Endodermal cell (in vitro differentiated cells): ENCODE data around the gene SNAP29. TPM values are rescaled to one million over a fixed set of nuclear protein-coding genes. Genes with fewer than 3 reads are reported as not detected.
"Not testable (repeated sequence)": the region's sequence is repeated elsewhere in the genome, so short reads cannot be mapped to it uniquely, and the experiment has no call there.

Source experiments
- DNase-seq: peaks from one replicate; pipeline ENCODE4 v3.0.0-alpha.2; 2017
- H3K27ac ChIP-seq: 2 replicates; pipeline ENCODE4 v1.5.1; 2013; ENCODE audit warnings: mild to moderate bottlenecking, low read depth, low read length, moderate library complexity
- H3K27me3 ChIP-seq: 2 replicates; pipeline ENCODE4 v1.6.1; 2013; ENCODE audit warnings: mild to moderate bottlenecking, low read length, moderate library complexity; ENCODE audit not compliant: insufficient read depth, control insufficient read depth, poor library complexity, severe bottlenecking
- H3K36me3 ChIP-seq: 2 replicates; pipeline ENCODE4 v1.7.0; 2013; ENCODE audit warnings: mild to moderate bottlenecking, low read length, moderate library complexity; ENCODE audit not compliant: control insufficient read depth, insufficient read depth
- H3K4me1 ChIP-seq: one replicate; pipeline ENCODE4 v1.7.0; 2013; ENCODE audit warnings: low read length; ENCODE audit not compliant: control insufficient read depth, insufficient read depth
- H3K4me3 ChIP-seq: 2 replicates; pipeline ENCODE4 v1.5.1; 2013; ENCODE audit warnings: mild to moderate bottlenecking, low read length, moderate library complexity
- H3K9ac ChIP-seq: 2 replicates; pipeline ENCODE4 v1.6.1; 2013; ENCODE audit warnings: mild to moderate bottlenecking, low read length, moderate library complexity; ENCODE audit not compliant: poor library complexity, severe bottlenecking; ENCODE audit errors: extremely low read depth
- H3K9me3 ChIP-seq: 2 replicates; pipeline ENCODE4 v1.6.1; 2013; ENCODE audit warnings: mild to moderate bottlenecking, low read length, moderate library complexity; ENCODE audit not compliant: control insufficient read depth
- H3K27ac Mint-ChIP-seq: 2 replicates; pipeline ENCODE4 v1.8.0; 2020; ENCODE audit warnings: mixed read lengths
- H3K27me3 Mint-ChIP-seq: 2 replicates; pipeline ENCODE4 v1.8.0; 2021; ENCODE audit warnings: mild to moderate bottlenecking, mixed read lengths; ENCODE audit not compliant: insufficient read depth
- H3K36me3 Mint-ChIP-seq: 2 replicates; pipeline ENCODE4 v1.8.0; 2020; ENCODE audit warnings: low read depth, mixed read lengths
- H3K4me1 Mint-ChIP-seq: 2 replicates; pipeline ENCODE4 v1.8.0; 2020; ENCODE audit warnings: mixed read lengths
- H3K4me3 Mint-ChIP-seq: 2 replicates; pipeline ENCODE4 v1.8.0; 2020; ENCODE audit warnings: mild to moderate bottlenecking, moderate library complexity, mixed read lengths
- H3K9me3 Mint-ChIP-seq: 2 replicates; pipeline ENCODE4 v1.8.0; 2020; ENCODE audit warnings: mild to moderate bottlenecking, mixed read lengths
- CTCF ChIP-seq: fragments of 200-600 bp; sonication (generic); conservative IDR thresholded peaks from 2 replicates; pipeline ENCODE4 v1.5.0; 2021; ENCODE audit warnings: antibody characterized with exemption, mild to moderate bottlenecking
- WGBS, 2 experiments: methylation state at CpG; one replicate each; pipeline versions ENCODE4 v1.1.5 to v1.1.7; 2013; ENCODE audit warnings: missing lambda C conversion rate in 2 of 2, mixed read lengths in 1 of 2; ENCODE audit not compliant: insufficient coverage in 1 of 2, insufficient read length in 1 of 2; 5-methylcytosine and 5-hydroxymethylcytosine counted together
- total RNA-seq, 2 donors: library from RNA; stranded (reverse); fragmentation: NEBNext Ultra II Directional in 1 of 2; extraction: Animal tissue kit (Norgen Biotek cat#: 25700) in 1 of 2; gene quantifications; 2 replicates in 1 of 2; 3 replicates in 1 of 2; pipeline ENCODE4 v1.2.1, GENCODE V29; 2021

The SNAP29 gene
- total RNA-seq, 2 donors from 2014 or later: 16.5 to 21.8 TPM

- 100% methylated on average over 1 of the region's 1 CpG; no CpG with 5 or more reads in 1 of the 2 experiments for WGBS, 2 experiments
- no peaks in the 10 kb centered on the region for H3K27me3 ChIP-seq
- Mint-ChIP-seq H3K4me3 (no peak overlapping the region), H3K4me1 (no peaks in the 10 kb centered on the region), H3K9me3 (no peaks in the 10 kb centered on the region), H3K36me3 (peaks cover 26% of the 10 kb centered on the region), H3K27ac (no peak overlapping the region), H3K27me3 (no peaks in the 10 kb centered on the region)
- no peak overlapping the region for H3K9ac ChIP-seq
- no peaks in the 10 kb centered on the region for H3K9me3 ChIP-seq
- no peak overlapping the region for H3K4me3 ChIP-seq
- no peaks in the 10 kb centered on the region for H3K4me1 ChIP-seq
- H3K27ac ChIP-seq: no peak overlapping the region
- DNase-seq: no peak
- no peak for TF ChIP-seq CTCF
- H3K36me3 ChIP-seq: peaks cover 25% of the 10 kb centered on the region
Observed at GRCh38 chr22:20823264-20823663, 35.5 kb upstream of the SNAP29 start.

- H3K27ac Mint-ChIP-seq, H3K27me3 Mint-ChIP-seq: not testable (repeated sequence)
- WGBS, 2 experiments: 92 to 97% methylated on average over 4 of the region's 4 CpGs
Observed at GRCh38 chr22:20825216-20825615, 33.6 kb upstream of the SNAP29 start.

GRCh38 chr22:20825624-20826023 is 33.2 kb upstream of the SNAP29 start:
- peaks cover 36% of the 10 kb centered on the region for H3K36me3 Mint-ChIP-seq
- H3K27ac Mint-ChIP-seq: no peak overlapping the region
- DNase-seq: no peak
- H3K9me3 ChIP-seq: no peaks in the 10 kb centered on the region
- no peaks in the 10 kb centered on the region for H3K9me3 Mint-ChIP-seq
- WGBS, 2 experiments: 86 to 91% methylated on average over 5 to 6 of the region's 6 CpGs
- no peaks in the 10 kb centered on the region for H3K4me1 ChIP-seq
- H3K9ac ChIP-seq: no peak overlapping the region
- H3K4me1 Mint-ChIP-seq: no peaks in the 10 kb centered on the region
- no peak overlapping the region for H3K4me3 ChIP-seq
- H3K27me3 Mint-ChIP-seq: no peaks in the 10 kb centered on the region
- H3K27me3 ChIP-seq: no peaks in the 10 kb centered on the region
- H3K36me3 ChIP-seq: peaks cover 16% of the 10 kb centered on the region
- no peak for TF ChIP-seq CTCF
- no peak overlapping the region for H3K27ac ChIP-seq
- no peak overlapping the region for H3K4me3 Mint-ChIP-seq

More at GRCh38 chr22:20825216-20825615, 33.6 kb upstream of the SNAP29 start:
- H3K4me3 ChIP-seq, H3K4me1 Mint-ChIP-seq, H3K9ac ChIP-seq, H3K27me3 ChIP-seq, H3K9me3 ChIP-seq, H3K4me3 Mint-ChIP-seq, DNase-seq, H3K9me3 Mint-ChIP-seq, H3K4me1 ChIP-seq, H3K27ac ChIP-seq: not testable (repeated sequence)
- peaks cover 34% of the 10 kb centered on the region for H3K36me3 Mint-ChIP-seq
- H3K36me3 ChIP-seq: peaks cover 16% of the 10 kb centered on the region

GRCh38 chr22:20826373-20827152 is 32.2 kb upstream of the SNAP29 start:
- H3K36me3 ChIP-seq: peaks cover 19% of the 10 kb centered on the region
- H3K4me3 Mint-ChIP-seq, H3K9me3 Mint-ChIP-seq, H3K9me3 ChIP-seq, H3K4me3 ChIP-seq, H3K4me1 ChIP-seq, H3K27ac ChIP-seq, DNase-seq, H3K27ac Mint-ChIP-seq, H3K27me3 ChIP-seq, H3K9ac ChIP-seq, H3K4me1 Mint-ChIP-seq, H3K27me3 Mint-ChIP-seq: not testable (repeated sequence)
- H3K36me3 Mint-ChIP-seq: peaks cover 39% of the 10 kb centered on the region
- WGBS, 2 experiments: 100% methylated on average over 5 of the region's 5 CpGs; no CpG with 5 or more reads in 1 of the 2 experiments
